Measurements from ENCODE around the gene LYST. TPM values are rescaled to one million over a fixed set of nuclear protein-coding genes. Genes with fewer than 3 reads are reported as not detected.

LYST gene
- total RNA-seq, 1 donor from 2014 or later = 24.5 TPM

DNA sequence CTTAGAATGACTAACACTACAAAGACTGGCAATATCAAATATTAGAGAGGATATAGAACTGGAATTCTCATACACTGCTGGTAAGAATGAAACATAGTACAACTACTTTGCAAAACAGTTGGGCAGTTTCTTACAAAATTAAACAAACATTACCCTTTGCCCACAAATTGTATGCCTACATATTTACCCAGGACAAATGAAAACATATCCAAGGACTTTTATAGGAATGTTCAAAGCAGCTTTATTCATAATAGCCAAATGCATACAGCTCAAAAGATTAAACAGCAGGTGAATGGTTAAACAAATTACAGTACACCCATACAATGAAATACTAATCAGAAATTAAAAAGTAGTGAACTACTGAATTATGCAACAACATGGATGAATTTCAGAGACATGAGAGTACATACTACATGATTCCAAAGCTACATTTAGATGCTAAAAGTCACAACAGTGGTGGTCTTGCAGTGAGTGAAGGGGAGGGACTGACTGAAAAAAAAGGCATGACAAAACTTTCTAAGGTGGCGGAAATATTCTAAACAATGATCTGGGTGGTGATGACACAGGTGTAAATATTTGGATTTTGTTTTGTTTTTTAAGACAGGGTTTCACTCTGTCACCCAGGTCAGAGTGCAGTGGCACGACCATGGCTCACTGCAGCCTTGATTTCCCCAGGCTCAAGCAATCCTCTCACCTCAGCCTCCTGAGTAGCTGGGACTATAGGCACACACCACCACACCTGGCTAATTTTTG, 40.4 kb downstream of the LYST start:
- Histone ChIP-seq H3K36me3 (ENCODE audit: control insufficient read depth in 3 of 3, insufficient read depth in 3 of 3, low read length in 3 of 3) (peaks cover 0 to 6% (median 5%) of the 10 kb centered on the region in 3 donors), H3K4me3 (ENCODE audit: low read length in 3 of 3) (no peak overlapping the region)

GRCh38 chr1:235825229-235825628, 41.5 kb downstream of the LYST start:
- Histone ChIP-seq H3K4me3 (ENCODE audit: low read length in 3 of 3) (no peak overlapping the region), H3K36me3 (ENCODE audit: control insufficient read depth in 3 of 3, insufficient read depth in 3 of 3, low read length in 3 of 3) (peaks cover 0 to 6% (median 5%) of the 10 kb centered on the region in 3 donors), H3K9me3 (ENCODE audit: control insufficient read depth in 3 of 3, low read length in 3 of 3) (no peaks in the 10 kb centered on the region), H3K4me1 (ENCODE audit: control insufficient read depth in 3 of 3, insufficient read depth in 3 of 3, low read length in 3 of 3) (peaks cover 0 to 4% (median 0%) of the 10 kb centered on the region in 3 donors), H3K27ac (ENCODE audit: low read depth, low read length) (no peak overlapping the region), H3K27me3 (ENCODE audit: control insufficient read depth in 3 of 3, insufficient read depth in 3 of 3, low read length in 3 of 3) (no peaks in the 10 kb centered on the region), H3K9ac (ENCODE audit: low read depth in 1 of 3, low read length in 3 of 3) (no peak overlapping the region)

More for the DNA sequence above, 40.4 kb downstream of the LYST start:
- Histone ChIP-seq H3K9me3 (ENCODE audit: control insufficient read depth in 3 of 3, low read length in 3 of 3) (no peaks in the 10 kb centered on the region), H3K27ac (ENCODE audit: low read depth, low read length) (no peak overlapping the region), H3K4me1 (ENCODE audit: control insufficient read depth in 3 of 3, insufficient read depth in 3 of 3, low read length in 3 of 3) (peaks cover 0 to 4% (median 0%) of the 10 kb centered on the region in 3 donors), H3K9ac (ENCODE audit: low read depth in 1 of 3, low read length in 3 of 3) (no peak overlapping the region), H3K27me3 (ENCODE audit: control insufficient read depth in 3 of 3, insufficient read depth in 3 of 3, low read length in 3 of 3) (no peaks in the 10 kb centered on the region)

GRCh38 chr1:235823684-235824083, 43.0 kb downstream of the LYST start:
- Histone ChIP-seq H3K4me1 (ENCODE audit: control insufficient read depth in 3 of 3, insufficient read depth in 3 of 3, low read length in 3 of 3) (peaks cover 0 to 4% (median 0%) of the 10 kb centered on the region in 3 donors), H3K27ac (ENCODE audit: low read depth, low read length) (no peak overlapping the region), H3K27me3 (ENCODE audit: control insufficient read depth in 3 of 3, insufficient read depth in 3 of 3, low read length in 3 of 3) (no peaks in the 10 kb centered on the region), H3K36me3 (ENCODE audit: control insufficient read depth in 3 of 3, insufficient read depth in 3 of 3, low read length in 3 of 3) (peaks cover 0 to 5% (median 4%) of the 10 kb centered on the region in 3 donors), H3K9ac (ENCODE audit: low read depth in 1 of 3, low read length in 3 of 3) (no peak overlapping the region), H3K9me3 (ENCODE audit: control insufficient read depth in 3 of 3, low read length in 3 of 3) (no peaks in the 10 kb centered on the region), H3K4me3 (ENCODE audit: low read length in 3 of 3) (no peak overlapping the region)

- no peaks in the 10 kb centered on the region for H3K27me3 ChIP-seq (ENCODE audit: control insufficient read depth in 3 of 3, insufficient read depth in 3 of 3, low read length in 3 of 3)
- H3K9me3 ChIP-seq (ENCODE audit: control insufficient read depth in 3 of 3, low read length in 3 of 3) = no peaks in the 10 kb centered on the region
- peaks cover 0 to 4% (median 0%) of the 10 kb centered on the region in 3 donors for H3K4me1 ChIP-seq (ENCODE audit: control insufficient read depth in 3 of 3, insufficient read depth in 3 of 3, low read length in 3 of 3)
- H3K9ac ChIP-seq (ENCODE audit: low read depth in 1 of 3, low read length in 3 of 3) = no peak overlapping the region
- no peak overlapping the region for H3K4me3 ChIP-seq (ENCODE audit: low read length in 3 of 3)
- H3K27ac ChIP-seq (ENCODE audit: low read depth, low read length) = no peak overlapping the region
- peaks cover 0 to 5% (median 5%) of the 10 kb centered on the region in 3 donors for H3K36me3 ChIP-seq (ENCODE audit: control insufficient read depth in 3 of 3, insufficient read depth in 3 of 3, low read length in 3 of 3)
Observed at GRCh38 chr1:235822685-235823084, 44.0 kb downstream of the LYST start.

DNA sequence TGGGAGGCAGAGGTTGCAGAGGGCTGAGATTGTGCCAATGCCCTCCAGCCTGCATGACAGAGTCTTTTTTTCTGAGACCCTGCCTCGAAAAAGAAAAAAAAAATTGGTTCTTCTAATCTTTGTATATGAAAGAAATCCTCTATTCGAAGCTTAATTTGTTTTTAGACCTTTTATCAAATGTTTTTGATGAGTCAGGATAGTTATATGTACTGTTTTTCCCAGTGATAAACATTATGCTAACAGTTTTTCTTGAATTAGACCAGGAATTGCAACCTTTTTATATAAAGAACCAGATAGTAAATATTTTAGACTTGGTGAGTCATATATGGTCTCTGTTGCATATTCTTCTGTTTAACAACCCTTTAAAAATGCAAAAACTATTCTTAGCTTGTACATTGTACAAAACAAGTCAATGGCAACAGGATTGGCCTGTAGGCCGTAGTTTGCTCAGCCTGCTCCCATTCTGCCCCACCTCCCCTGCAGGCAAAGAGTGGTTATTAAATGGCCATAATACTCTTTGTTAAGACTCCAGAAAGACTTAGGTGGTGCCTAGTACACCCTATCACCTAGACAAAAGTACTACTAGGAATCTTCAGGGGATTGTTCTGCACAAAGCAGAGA, 45.2 kb downstream of the LYST start:
- Histone ChIP-seq H3K27me3 (ENCODE audit: control insufficient read depth in 3 of 3, insufficient read depth in 3 of 3, low read length in 3 of 3) (no peaks in the 10 kb centered on the region), H3K9ac (ENCODE audit: low read depth in 1 of 3, low read length in 3 of 3) (no peak overlapping the region), H3K27ac (ENCODE audit: low read depth, low read length) (no peak overlapping the region), H3K9me3 (ENCODE audit: control insufficient read depth in 3 of 3, low read length in 3 of 3) (no peaks in the 10 kb centered on the region), H3K4me1 (ENCODE audit: control insufficient read depth in 3 of 3, insufficient read depth in 3 of 3, low read length in 3 of 3) (peaks cover 0 to 4% (median 0%) of the 10 kb centered on the region in 3 donors), H3K36me3 (ENCODE audit: control insufficient read depth in 3 of 3, insufficient read depth in 3 of 3, low read length in 3 of 3) (peaks cover 0 to 5% (median 2%) of the 10 kb centered on the region in 3 donors), H3K4me3 (ENCODE audit: low read length in 3 of 3) (no peak overlapping the region)

- H3K9ac ChIP-seq (ENCODE audit: low read depth in 1 of 3, low read length in 3 of 3) = no peak overlapping the region
- H3K4me3 ChIP-seq (ENCODE audit: low read length in 3 of 3) = no peak overlapping the region
- H3K36me3 ChIP-seq (ENCODE audit: control insufficient read depth in 3 of 3, insufficient read depth in 3 of 3, low read length in 3 of 3) = peaks cover 0 to 2% (median 0%) of the 10 kb centered on the region in 3 donors
- no peak overlapping the region for H3K27ac ChIP-seq (ENCODE audit: low read depth, low read length)
- H3K9me3 ChIP-seq (ENCODE audit: control insufficient read depth in 3 of 3, low read length in 3 of 3) = no peaks in the 10 kb centered on the region
- peaks cover 0 to 4% (median 0%) of the 10 kb centered on the region in 3 donors for H3K4me1 ChIP-seq (ENCODE audit: control insufficient read depth in 3 of 3, insufficient read depth in 3 of 3, low read length in 3 of 3)
- H3K27me3 ChIP-seq (ENCODE audit: control insufficient read depth in 3 of 3, insufficient read depth in 3 of 3, low read length in 3 of 3) = no peaks in the 10 kb centered on the region
Observed at GRCh38 chr1:235820061-235820460, 46.6 kb downstream of the LYST start.

DNA sequence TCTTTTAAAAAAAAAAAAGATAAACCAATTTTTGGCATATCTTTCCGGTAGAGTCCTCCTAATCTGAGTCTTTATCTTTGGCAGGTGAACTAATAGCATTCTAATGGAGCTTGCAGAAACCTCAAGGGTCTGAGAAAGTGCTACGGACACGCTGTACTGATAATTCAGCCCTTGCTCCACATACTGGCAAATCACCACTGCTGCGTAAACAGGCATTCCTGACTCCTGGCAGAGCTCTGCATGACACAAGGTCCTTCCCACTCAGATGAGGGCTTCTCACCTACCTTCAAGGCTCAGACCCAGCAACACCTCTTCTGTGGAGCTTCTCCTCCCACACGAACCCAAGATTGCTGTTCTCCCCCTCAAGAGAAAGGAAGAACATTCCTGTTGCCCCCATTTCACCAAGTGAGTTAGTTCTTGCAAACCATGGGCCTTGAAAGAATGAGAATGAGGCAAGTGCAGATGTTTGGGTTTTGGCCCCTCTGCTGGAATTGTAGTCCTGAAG, 48.0 kb downstream of the LYST start:
- no peak overlapping the region for H3K4me3 ChIP-seq (ENCODE audit: low read length in 3 of 3)
- H3K36me3 ChIP-seq (ENCODE audit: control insufficient read depth in 3 of 3, insufficient read depth in 3 of 3, low read length in 3 of 3) = peaks cover 0 to 2% (median 0%) of the 10 kb centered on the region in 3 donors
- H3K9ac ChIP-seq (ENCODE audit: low read depth in 1 of 3, low read length in 3 of 3) = no peak overlapping the region
- peaks cover 0 to 4% (median 0%) of the 10 kb centered on the region in 3 donors for H3K4me1 ChIP-seq (ENCODE audit: control insufficient read depth in 3 of 3, insufficient read depth in 3 of 3, low read length in 3 of 3)
- no peaks in the 10 kb centered on the region for H3K27me3 ChIP-seq (ENCODE audit: control insufficient read depth in 3 of 3, insufficient read depth in 3 of 3, low read length in 3 of 3)
- no peak overlapping the region for H3K27ac ChIP-seq (ENCODE audit: low read depth, low read length)
- no peaks in the 10 kb centered on the region for H3K9me3 ChIP-seq (ENCODE audit: control insufficient read depth in 3 of 3, low read length in 3 of 3)

DNA sequence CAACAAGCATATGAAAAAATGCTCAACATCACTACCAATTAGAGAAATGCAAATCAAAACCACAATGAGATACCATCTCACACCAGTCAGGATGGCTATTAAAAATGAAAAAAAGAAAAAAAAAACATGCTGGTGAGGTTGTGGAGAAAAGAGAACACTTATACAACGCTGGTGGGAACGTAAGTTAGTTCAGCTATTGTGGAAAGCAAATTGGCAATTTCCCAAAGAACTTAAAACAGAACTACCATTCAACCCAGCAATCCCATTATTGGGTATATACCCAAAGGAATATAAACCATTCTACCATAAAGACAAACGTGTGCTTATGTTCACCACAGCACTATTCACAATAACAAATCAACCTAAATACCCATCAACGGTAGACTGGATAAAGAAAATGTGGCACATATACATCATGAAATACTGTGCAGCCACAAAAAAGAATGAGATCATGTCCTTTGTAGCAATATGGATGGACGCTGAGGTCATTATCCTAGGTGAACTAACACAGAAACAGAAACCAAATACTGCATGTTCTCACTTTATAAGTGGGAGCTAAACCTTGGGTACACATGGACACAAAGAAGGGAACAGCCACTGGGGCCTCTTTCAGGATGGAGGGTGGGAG, 49.5 kb downstream of the LYST start:
- H3K27me3 ChIP-seq (ENCODE audit: control insufficient read depth in 3 of 3, insufficient read depth in 3 of 3, low read length in 3 of 3) = no peaks in the 10 kb centered on the region
- H3K27ac ChIP-seq (ENCODE audit: low read depth, low read length) = no peak overlapping the region
- H3K4me1 ChIP-seq (ENCODE audit: control insufficient read depth in 3 of 3, insufficient read depth in 3 of 3, low read length in 3 of 3) = no peaks in the 10 kb centered on the region
- no peaks in the 10 kb centered on the region for H3K9me3 ChIP-seq (ENCODE audit: control insufficient read depth in 3 of 3, low read length in 3 of 3)
- no peak overlapping the region for H3K9ac ChIP-seq (ENCODE audit: low read depth in 1 of 3, low read length in 3 of 3)
- H3K4me3 ChIP-seq (ENCODE audit: low read length in 3 of 3) = no peak overlapping the region
- H3K36me3 ChIP-seq (ENCODE audit: control insufficient read depth in 3 of 3, insufficient read depth in 3 of 3, low read length in 3 of 3) = peaks cover 0 to 2% (median 0%) of the 10 kb centered on the region in 3 donors

GRCh38 chr1:235809688-235810397, 56.9 kb downstream of the LYST start:
- H3K4me3 ChIP-seq (ENCODE audit: low read length in 3 of 3) = no peak overlapping the region
- H3K27me3 ChIP-seq (ENCODE audit: control insufficient read depth in 3 of 3, insufficient read depth in 3 of 3, low read length in 3 of 3) = no peaks in the 10 kb centered on the region
- H3K27ac ChIP-seq (ENCODE audit: low read depth, low read length) = no peak overlapping the region
- no peaks in the 10 kb centered on the region for H3K4me1 ChIP-seq (ENCODE audit: control insufficient read depth in 3 of 3, insufficient read depth in 3 of 3, low read length in 3 of 3)
- H3K9me3 ChIP-seq (ENCODE audit: control insufficient read depth in 3 of 3, low read length in 3 of 3) = no peaks in the 10 kb centered on the region
- H3K9ac ChIP-seq (ENCODE audit: low read depth in 1 of 3, low read length in 3 of 3) = no peak overlapping the region
- H3K36me3 ChIP-seq (ENCODE audit: control insufficient read depth in 3 of 3, insufficient read depth in 3 of 3, low read length in 3 of 3) = peaks cover 0 to 13% (median 6%) of the 10 kb centered on the region in 3 donors

Data from skeletal muscle tissue (tissue), 4 donors.